GM03348 (cell line): Measurements from ENCODE around the gene MINDY1.

Source experiments
- DNase-seq: peaks from one replicate; pipeline ENCODE4 v3.0.0; 2012; ENCODE audit warnings: low spot score

MINDY1 gene, protein sequence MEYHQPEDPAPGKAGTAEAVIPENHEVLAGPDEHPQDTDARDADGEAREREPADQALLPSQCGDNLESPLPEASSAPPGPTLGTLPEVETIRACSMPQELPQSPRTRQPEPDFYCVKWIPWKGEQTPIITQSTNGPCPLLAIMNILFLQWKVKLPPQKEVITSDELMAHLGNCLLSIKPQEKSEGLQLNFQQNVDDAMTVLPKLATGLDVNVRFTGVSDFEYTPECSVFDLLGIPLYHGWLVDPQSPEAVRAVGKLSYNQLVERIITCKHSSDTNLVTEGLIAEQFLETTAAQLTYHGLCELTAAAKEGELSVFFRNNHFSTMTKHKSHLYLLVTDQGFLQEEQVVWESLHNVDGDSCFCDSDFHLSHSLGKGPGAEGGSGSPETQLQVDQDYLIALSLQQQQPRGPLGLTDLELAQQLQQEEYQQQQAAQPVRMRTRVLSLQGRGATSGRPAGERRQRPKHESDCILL

DNA sequence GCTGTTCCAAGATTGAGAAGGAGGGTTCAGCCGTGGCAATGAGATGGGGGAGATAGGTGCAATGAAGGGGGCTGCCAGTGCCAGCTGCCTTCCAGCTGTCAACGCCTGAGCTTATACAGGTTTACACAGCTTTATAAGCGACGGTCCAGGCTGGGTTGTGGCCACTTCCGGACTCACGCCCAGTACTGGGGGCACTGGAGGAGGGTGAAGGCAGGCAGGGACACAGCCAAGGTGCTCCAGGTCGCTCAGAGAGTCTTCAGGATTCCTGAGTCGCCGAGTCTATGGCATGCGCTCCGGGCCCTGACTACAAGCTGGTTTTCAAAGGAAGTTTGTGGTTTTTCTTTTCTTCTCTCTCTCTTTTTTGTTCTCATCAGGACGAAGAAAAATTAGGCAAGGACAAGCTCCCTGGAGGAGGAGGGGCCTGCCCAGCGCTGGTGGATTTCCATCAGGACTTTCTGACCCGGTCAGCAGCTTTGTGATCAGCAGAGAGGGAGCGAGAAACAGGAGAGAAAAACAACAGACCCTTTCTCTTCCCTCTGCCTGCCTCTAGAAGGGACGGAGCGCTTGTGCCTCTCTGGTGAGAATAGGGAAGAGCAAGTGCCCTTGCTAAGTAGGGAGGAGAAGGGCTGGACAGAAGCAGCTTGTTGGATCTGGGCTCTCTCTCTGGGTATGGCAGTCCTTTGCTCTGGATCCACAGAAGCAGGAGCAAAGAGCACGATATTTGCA is at the start of gene MINDY1:
MINDY1 (minus strand) TSS at position 576 of the 726 bp plus-strand sequence. CDS start 4,285 bp downstream, outside the sequence.
- peak; percentile 89 for DNase-seq

DNA sequence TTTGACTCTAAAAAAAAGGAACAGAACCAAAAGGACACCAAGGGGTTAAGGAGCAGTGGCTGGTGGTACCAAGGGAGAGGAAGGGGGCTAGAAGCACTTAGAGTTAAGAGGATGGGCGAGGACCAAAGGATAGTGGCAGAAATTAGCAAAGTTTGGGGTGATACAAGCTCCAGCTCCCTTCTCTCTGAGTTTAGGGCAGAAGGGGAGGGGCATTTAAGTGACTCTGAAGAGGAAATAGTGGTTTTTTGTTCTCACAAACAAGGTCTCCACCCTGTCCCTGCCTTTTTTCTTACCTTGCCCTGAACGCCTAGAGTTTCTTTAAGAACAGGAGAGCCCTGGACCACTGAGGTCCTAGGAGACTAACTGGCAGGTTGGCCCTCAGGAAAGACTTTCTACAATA is 49.4 kb upstream of the MINDY1 start:
- DNase-seq: no peak

DNA sequence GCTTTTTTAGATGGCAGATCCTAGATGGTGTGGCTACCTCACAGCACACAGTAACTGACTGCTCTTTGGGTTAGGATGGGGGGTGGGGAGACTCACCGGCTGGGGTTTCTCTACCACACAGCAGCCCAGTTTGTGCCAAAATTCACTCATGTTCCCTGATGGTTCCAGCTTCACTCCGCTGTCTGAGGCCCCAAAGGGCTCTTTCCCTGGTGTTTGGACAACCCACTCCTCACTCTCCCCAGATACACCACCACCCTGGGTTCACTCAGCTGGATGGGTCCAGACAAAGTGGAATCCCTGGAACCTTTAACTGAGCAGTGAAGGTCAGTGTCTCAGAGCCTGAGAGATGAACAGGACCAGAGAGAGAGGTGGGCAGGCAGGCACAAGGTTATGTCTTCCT is 48.9 kb upstream of the MINDY1 start:
- DNase-seq: no peak

DNA sequence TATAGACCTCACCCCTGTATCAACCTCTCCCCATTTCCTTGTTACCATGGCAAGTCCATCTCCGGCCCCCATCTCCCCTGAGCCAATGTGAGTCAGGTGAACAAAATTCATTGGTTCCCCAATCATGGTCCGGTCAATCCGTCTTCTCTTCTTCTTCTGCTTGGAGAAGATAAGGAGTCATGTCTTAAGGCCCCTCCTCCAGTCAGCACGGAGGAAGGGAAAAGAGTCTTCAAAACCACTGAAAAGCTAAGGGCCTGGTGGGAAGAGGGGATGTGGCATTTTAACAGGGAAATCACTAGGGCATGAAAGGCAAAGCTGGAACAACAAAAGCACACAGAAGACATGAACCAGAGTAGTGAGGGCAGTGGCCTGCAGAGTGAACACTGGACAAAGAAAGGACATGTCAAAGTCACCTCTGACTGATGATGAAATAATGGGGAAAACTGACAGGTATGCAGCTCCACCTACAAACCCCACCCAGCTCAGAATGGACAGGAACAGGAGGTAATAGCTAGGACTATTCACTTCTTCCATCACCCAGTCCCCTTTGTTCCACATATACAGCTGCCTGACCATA is 48.4 kb upstream of the MINDY1 start:
- DNase-seq: no peak

DNA sequence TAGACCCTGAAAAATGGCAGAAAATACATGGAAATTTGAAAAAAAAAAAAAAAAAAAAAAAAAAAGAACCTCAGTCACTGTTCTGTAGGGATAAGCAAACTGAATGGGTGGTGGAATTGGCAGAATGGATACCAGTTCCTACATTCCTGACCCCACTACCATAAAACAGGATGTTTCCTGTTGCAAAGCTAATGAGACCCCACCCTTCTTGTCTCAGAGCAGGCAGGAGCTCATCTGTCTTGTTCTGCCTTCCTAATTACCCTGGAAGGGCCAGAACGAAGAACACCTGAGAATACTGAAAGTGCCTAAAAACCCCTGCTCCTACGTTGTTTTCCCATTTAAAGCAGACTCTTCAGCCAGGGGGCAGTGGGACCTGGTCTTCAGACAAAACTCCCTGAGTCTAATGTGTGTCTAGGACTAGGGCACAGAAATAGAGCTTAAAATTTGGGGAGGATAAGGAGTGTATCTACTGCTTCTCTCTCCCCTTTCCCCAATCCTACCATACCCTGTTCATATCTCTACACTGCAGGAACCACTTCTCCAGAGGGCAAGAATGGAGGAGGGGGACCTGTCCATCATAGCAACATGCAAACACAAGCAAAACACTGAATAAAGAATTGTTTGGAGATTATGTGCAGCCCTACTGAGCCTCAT is 44.8 kb upstream of the MINDY1 start:
- no peak for DNase-seq

DNA sequence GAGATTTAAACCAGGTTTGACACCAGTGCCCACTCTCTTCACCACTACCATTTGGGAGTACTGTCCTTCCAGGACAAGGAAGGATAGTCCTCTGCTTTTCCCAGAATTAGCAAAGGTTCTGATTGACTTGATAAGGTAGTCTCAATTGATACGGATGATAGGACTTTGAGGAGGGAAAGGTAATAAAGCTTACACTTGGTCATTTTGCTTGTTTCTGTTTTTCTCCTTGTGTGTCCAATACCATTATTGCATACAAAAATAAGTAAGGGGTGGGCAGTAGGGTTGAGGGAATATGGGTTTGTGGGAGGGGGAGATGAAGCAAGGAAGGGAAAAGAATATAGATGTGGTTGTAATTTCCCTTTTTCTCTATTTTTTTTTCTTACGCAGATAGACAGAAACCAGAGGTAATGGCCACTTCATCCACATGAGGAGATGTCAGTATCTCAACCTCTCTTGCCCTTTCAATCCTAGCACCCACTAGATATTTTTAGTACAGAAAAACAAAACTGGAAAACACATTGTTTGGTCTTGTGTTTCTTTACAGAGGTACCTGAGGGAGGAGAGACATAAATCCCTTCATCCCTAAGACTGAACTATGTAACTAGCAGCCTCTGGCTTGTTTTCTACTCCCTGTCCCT is 43.5 kb upstream of the MINDY1 start:
- no peak for DNase-seq

DNA sequence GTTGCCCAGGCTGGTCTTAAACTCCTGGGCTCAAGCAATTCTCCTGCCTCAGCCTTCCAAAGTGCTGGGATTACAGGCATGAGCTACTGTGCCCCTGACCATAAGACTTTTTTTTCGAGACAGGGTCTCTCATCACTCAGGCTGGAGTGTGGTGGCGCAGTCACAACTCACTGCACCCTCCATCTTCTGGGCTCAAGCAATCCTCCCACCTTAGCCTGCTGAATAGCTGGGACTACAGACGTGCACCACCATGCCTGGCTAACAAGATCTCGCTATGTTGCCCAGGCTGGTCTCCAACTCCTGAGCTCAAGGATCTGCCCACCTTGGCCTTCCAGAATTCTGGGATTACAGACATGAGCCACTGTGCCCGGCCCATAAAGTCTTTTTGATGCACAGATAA is 42.8 kb upstream of the MINDY1 start:
- DNase-seq: no peak

DNA sequence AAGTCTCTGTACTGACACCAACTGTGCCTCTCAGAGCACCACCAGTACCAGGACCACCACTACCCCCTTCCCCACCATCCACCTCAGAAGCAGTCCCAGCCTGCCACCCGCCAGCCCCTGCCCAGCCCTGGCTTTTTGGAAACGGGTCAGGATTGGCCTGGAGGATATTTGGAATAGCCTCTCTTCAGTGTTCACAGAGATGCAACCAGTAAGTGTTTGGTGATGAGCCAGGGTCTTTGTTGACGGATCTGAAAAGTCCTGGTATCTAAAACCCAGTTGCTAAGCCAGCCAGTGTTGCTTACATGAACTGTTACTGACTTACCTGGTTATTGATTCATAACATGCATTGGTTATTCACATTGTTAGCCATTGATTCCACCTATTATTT is 41.9 kb upstream of the MINDY1 start:
- DNase-seq: no peak

DNA sequence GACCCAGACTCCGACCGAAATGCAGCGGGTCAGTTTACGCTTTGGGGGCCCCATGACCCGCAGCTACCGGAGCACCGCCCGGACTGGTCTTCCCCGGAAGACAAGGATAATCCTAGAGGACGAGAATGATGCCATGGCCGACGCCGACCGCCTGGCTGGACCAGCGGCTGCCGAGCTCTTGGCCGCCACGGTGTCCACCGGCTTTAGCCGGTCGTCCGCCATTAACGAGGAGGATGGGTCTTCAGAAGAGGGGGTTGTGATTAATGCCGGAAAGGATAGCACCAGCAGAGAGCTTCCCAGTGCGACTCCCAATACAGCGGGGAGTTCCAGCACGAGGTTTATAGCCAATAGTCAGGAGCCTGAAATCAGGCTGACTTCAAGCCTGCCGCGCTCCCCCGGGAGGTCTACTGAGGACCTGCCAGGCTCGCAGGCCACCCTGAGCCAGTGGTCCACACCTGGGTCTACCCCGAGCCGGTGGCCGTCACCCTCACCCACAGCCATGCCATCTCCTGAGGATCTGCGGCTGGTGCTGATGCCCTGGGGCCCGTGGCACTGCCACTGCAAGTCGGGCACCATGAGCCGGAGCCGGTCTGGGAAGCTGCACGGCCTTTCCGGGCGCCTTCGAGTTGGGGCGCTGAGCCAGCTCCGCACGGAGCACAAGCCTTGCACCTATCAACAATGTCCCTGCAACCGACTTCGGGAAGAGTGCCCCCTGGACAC is 41.4 kb upstream of the MINDY1 start:
- DNase-seq: peak; percentile 78

DNA sequence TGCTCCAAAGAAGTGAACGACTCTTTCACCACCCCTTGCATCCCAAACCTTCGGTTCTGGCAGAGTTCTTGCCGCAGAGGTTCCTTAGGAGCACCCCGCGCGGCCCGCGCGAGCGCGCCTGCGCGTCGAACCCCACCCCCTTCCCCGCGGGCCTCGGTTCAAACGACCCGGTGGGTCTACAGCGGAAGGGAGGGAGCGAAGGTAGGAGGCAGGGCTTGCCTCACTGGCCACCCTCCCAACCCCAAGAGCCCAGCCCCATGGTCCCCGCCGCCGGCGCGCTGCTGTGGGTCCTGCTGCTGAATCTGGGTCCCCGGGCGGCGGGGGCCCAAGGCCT is 40.9 kb upstream of the MINDY1 start, which contains the start of gene C1orf56:
C1orf56 (plus strand) TSS at position 161 of the 334 bp plus-strand sequence; CDS start at position 258, 97 bp downstream.
- DNase-seq: peak; percentile 96

DNA sequence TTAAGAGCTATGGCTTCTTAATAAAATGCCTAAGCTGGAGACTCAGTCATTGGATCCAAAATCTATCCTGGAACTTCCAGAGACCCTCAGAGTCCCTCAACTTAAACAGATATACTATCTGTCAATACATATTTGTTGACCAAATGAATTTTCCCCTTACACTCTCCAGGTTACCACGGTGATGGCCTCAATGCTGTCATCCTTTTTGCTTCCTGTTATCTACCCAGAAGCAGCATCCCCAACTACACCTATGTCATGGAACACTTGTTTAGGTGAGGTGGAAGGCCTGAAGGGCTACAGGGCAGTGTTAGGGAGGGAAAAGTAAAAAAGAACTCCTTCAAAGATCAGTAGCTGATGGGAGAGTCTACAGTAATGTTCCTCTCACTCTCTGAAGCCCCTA is 36.5 kb upstream of the MINDY1 start:
- no peak for DNase-seq

DNA sequence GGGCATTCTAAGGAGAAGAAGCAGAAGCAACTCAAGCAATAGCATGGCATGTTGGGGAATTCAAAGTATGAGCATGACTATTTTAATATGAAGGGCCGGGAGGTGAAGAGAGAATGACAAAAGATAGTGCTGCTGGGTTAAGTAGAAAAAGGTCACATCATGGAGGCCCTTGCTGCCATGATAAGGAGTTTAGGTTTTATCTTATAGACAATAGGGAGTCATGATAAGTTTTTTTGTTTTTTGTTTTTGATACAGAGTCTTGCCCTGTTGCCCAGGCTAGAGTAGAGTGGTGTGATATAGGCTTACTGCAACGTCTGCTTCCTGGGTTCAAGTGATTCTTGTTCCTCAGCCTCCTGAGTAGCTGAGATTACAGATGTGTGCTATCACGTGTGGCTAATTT is 32.8 kb upstream of the MINDY1 start:
- DNase-seq: no peak

DNA sequence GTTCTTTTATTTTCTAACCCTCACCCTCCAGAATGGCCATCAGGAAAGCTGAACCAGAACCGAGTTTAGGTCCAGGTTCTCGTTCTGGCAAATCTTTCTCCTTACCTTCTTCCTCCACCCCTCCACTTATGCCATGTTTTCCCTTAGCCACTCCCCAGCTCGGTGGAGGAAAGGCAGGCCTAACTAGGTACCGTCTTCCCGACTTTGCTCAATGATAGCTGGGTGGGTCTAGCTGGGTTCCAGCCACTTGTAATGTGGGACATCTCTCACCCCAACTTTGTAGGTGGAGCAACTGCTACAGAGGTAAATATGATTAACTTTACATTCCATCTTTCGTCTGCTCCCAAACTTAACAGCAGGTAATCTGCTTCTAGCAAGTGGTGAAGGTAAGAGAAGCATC is 30.3 kb upstream of the MINDY1 start:
- DNase-seq: no peak

DNA sequence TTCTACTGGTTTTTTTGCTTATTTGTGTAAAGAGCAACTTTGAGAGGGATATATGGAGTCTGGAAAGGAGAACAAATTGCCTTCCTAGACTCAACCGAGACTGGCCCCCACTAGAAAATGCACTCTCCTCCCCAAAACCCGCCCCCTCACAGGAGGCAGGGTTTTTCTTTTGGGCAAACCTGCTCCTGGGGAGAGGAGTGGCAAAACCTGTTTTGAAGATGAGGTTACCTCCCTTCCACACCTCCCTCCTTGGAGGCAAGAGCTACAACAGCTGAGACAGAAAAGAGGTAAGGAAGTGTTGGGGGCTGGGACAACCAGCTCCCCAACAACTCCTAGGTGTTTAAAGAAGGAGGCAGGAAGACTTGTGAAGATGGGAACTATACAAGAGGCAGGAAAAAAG is 29.7 kb upstream of the MINDY1 start, which contains the start of gene BNIPL:
BNIPL (plus strand) TSS at position 231 of the 400 bp plus-strand sequence; CDS start at position 371, 140 bp downstream.
- DNase-seq: no peak

DNA sequence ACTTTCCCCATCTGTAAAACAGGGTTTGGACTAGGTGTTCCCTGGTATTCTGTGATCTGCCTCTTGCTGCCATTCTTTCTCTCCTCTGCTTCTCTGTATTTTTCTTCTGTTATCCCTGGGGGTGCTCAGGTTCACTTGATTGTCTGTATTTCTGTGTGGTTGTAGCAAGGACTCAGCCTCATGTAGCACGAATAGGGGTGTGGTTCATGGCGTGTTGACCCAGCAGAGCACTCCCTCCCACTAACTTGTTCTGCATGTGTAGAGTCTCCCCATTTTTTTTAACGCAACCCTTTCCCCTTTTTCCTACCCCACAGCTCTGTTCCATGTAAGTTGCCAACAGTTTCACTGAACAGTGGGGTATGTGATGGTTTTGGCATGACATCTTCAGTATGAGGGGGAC is 28.5 kb upstream of the MINDY1 start:
- DNase-seq: no peak

DNA sequence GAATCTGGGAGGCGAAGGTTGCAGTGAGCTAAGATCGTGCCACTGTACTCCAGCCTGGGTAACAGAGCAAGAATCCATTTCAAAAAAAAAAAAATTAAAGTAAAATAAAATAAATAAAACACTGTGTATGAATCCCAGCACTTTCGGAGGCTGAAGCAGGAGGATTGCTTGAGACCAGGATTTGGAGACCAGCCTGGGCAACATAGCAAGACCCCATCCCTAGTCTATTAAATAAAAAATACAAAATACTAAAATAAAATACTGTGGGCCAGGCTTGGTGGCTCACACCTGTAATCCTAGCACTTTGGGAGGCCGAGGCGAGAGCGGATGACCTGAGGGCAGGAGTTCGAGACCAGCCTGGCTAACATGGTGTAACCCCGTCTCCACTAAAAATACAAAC is 25.5 kb upstream of the MINDY1 start:
- DNase-seq: no peak

DNA sequence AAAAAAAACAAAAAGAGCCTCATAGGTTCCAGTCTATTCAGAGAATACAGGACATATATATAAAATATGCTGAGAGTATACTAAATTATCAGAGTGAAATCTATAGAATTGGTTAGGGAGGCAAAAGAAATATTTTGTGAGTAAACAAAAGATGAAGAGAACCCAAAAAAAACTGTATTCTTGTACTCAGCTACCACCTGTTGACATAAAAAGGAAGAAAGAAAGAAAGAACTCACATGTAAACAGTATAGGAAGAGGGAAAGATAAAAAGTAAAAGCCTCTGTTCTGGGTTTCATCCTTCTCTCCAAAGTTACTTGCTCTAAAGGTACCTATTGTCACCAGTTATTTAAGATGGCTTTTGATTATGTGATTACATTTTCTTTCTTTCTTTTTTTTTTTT is 19.8 kb upstream of the MINDY1 start:
- DNase-seq: no peak

DNA sequence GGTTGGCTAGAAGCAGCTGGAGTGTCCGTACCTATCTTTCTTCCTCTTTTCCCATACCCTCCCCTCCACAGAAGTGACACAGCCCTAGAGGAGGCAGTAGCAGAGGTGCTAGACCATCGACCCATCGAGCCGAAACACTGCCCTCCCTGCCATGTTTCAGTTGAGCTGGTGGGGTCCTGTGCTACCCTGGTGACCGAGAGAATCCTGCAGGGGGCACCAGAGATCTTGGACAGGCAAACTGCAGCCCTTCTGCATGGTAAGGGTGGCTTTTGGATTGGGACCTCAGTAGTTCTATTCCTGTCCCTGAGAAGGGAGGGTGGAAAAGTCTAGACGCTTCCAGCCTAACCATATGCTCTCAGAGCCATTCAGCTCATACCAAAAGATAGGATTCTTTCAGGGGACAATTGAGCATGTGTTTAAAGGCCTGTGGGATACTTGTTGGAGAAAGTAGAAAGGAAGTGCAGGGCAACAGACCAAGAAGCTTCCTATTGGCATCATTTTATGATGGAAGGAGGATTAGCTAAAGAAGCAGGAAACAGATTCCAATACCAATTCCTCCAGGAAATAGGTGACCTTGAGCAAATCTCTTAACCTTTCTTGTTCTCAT is 17.9 kb upstream of the MINDY1 start:
- peak; percentile 82 for DNase-seq

DNA sequence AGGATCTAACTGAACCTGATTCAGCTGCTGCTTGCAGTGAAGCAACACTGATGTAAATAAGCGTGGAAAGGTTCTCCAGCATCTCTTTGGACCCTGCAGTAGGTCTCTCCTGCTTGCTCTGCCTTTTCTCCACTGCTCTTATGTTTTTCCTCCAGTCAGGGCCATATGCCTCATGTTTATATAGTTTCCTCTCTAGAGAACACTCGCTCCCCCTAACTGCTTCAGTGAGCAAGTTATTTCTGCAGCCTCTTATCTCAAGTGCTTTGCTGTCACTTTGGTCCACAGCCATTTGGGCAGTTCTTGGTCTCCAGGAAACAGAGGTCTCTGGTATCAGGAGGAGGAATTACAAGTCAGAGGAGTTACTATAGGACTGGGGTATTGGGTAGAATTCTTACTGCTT is 6.8 kb upstream of the MINDY1 start:
- no peak for DNase-seq

DNA sequence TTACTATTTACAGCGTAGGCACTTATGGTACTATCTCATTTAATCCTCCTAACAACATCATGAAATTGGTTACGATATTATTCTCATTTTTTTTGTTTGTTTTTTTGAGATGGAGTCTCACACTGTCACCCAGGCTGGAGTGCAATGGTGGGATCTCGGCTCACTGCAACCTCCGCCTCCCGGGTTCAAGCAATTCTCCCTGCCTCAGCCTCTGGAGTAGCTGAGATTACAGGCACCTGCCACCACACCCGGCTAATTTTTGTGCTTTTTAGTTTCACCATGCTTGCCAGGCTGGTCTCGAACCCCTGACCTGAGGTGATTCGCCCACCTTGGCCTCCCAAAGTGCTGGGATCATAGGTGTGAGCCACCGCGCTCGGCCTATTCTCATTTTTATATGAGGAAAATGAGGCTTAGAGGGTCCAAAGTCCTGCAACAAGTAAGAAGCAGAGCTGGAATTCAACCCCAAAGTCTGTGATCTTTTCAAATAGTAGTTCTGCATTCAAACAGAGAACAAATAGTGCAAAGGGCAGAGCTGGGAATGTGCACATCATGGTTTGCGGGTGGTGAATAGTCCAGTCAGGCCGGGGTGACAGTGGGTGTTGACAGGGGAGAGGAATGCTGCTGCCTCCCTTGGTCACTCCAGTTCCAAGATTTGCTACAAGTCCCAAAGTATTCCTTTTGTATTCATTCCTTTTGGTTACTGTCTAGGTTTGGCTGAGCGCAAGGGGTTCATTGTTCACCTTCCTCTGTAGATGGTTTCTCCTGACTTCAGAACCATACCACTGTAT is 6.2 kb upstream of the MINDY1 start:
- DNase-seq: peak; percentile 21
